Panc1 (cell line): ENCODE results near the gene FAAP20. TPM values are rescaled to one million over a fixed set of nuclear protein-coding genes. Genes with fewer than 3 reads are reported as not detected.

Experiments
- ATAC-seq: fragments of 200-7000 bp; cut with Tn5 transposase; 2 replicates; pipeline ENCODE4 v1.9.1; 2020; ENCODE audit warnings: mild to moderate bottlenecking, moderate library complexity
- BruUV-seq: library from RNA; stranded (reverse); fragments of 400-500 nt; replicated peaks from 2 replicates; lab custom pipeline; 2021; lab: Mats Ljungman, UMichigan
- CTCF ChIA-PET: fragments of 300-600 bp; sonication (Branson Sonifier 250); formaldehyde crosslinking; loops from one replicate; lab custom pipeline; 2022; ENCODE audit warnings: antibody characterized with exemption; lab: Charles Lee
- POLR2A ChIA-PET: fragments of 300-600 bp; sonication (Branson Sonifier 250); formaldehyde crosslinking; loops from one replicate; lab custom pipeline; 2022; ENCODE audit warnings: antibody characterized with exemption; lab: Charles Lee
- DNase-seq: peaks from one replicate; pipeline ENCODE4 v3.0.0-alpha.2; 2010; ENCODE audit warnings: low read depth, low spot score
- H3K27ac ChIP-seq: 2 replicates; pipeline ENCODE4 v1.5.1; 2011; ENCODE audit warnings: mild to moderate bottlenecking, low read length, inconsistent platforms
- H3K27me3 ChIP-seq: fragments of 200-500 bp; sonication (Bioruptor generic); 2 replicates; pipeline ENCODE4 v1.6.0; 2014; ENCODE audit warnings: low read length, inconsistent platforms; ENCODE audit not compliant: control insufficient read depth, insufficient read depth
- H3K36me3 ChIP-seq: fragments of 200-500 bp; sonication (Bioruptor generic); 2 replicates; pipeline ENCODE4 v1.5.1; 2014; ENCODE audit warnings: inconsistent platforms, mild to moderate bottlenecking, low read length, moderate library complexity; ENCODE audit not compliant: control insufficient read depth, insufficient read depth
- H3K4me1 ChIP-seq: 2 replicates; pipeline ENCODE4 v1.5.1; 2011; ENCODE audit warnings: inconsistent platforms, mild to moderate bottlenecking, low read length, moderate library complexity; ENCODE audit not compliant: control insufficient read depth, insufficient read depth
- H3K4me3 ChIP-seq, 2 experiments: 2 replicates each; pipeline ENCODE4 v1.5.1; 2011 to 2012; ENCODE audit warnings: low read depth in 2 of 2, low read length in 2 of 2, mild to moderate bottlenecking in 2 of 2, inconsistent platforms in 1 of 2, moderate library complexity in 1 of 2
- H3K9me3 ChIP-seq: fragments of 200-500 bp; sonication (Bioruptor generic); 2 replicates; pipeline ENCODE4 v1.5.1; 2014; ENCODE audit warnings: low read depth, mild to moderate bottlenecking, inconsistent platforms, low read length, moderate library complexity; ENCODE audit not compliant: control insufficient read depth, insufficient read depth
- CTCF ChIP-seq: fragments of 450-650 bp; IDR thresholded peaks from 2 replicates; pipeline ENCODE4 v1.5.1; 2017; ENCODE audit warnings: mild to moderate bottlenecking
- POLR2AphosphoS5 ChIP-seq: IDR thresholded peaks from 2 replicates; pipeline ENCODE4 v1.6.1; 2012; ENCODE audit warnings: mild to moderate bottlenecking, low read depth, low read length, moderate library complexity
- REST ChIP-seq, 2 experiments: IDR thresholded peaks; 2 replicates each; pipeline ENCODE4 v1.6.1; 2011 to 2012; ENCODE audit warnings: low read depth in 2 of 2, control low read depth in 1 of 2, low read length in 1 of 2, mild to moderate bottlenecking in 1 of 2, moderate library complexity in 1 of 2; ENCODE audit not compliant: insufficient read depth in 1 of 2
- SIN3A ChIP-seq: IDR thresholded peaks from 2 replicates; pipeline ENCODE4 v1.6.1; 2012; ENCODE audit warnings: low read depth, mild to moderate bottlenecking, low read length, moderate library complexity, borderline replicate concordance; ENCODE audit not compliant: insufficient read depth
- TCF7L2 ChIP-seq: IDR thresholded peaks from 2 replicates; pipeline ENCODE4 v1.6.1; 2011; ENCODE audit warnings: mild to moderate bottlenecking, low read depth, low read length, inconsistent platforms
- in situ Hi-C: cut with HindIII; loops from 2 replicates; pipeline ENCODE4 v1.10.0; 2016; ENCODE audit warnings: low sequenced_read_pairs, low pct_unique_long_range_greater_than_20kb
- intact Hi-C: fragments of 100-400 bp; cut with micrococcal nuclease; formaldehyde crosslinking; loops from one replicate; pipeline ENCODE4 v1.10.0; 2022; ENCODE audit not compliant: unreplicated experiment
- total RNA-seq: library from RNA; stranded (reverse); gene quantifications from one replicate; pipeline ENCODE4 v1.2.1, GENCODE V29; 2021; ENCODE audit not compliant: unreplicated experiment

The FAAP20 gene
- total RNA-seq, 1 experiment from 2014 or later, result 177 TPM

- no TSS peak for BruUV-seq
- POLR2A ChIA-PET, result interaction anchor here (0.6 kb wide), 1 partner anchor 32 kb away, joined by 3 read pairs; no protein-coding TSS in a partner anchor
- no peak for TF ChIP-seq TCF7L2
- no peak for TF ChIP-seq POLR2AphosphoS5
- no peak for TF ChIP-seq SIN3A
- TF ChIP-seq CTCF, result no peak
- TF ChIP-seq REST (IDR thresholded peaks at IDR 0.05; ENCODE audit: insufficient read depth in 1 of 2, low read depth in 2 of 2, low read length in 1 of 2), result no peak
- Histone ChIP-seq H3K27ac (no peak overlapping the region), H3K27me3 (no peaks in the 10 kb centered on the region), H3K4me3 (no peak overlapping the region), H3K36me3 (no peaks in the 10 kb centered on the region), H3K4me1 (no peaks in the 10 kb centered on the region), H3K9me3 (no peaks in the 10 kb centered on the region)
- intact Hi-C loops, result no loop called here
- in situ Hi-C loops, result no loop called here
- ATAC-seq (no peak), DNase-seq (no peak)
- CTCF ChIA-PET, result no interaction called here
These were observed 22.6 kb downstream of the FAAP20 start for GRCh38 chr1:2172012-2172411.

GRCh38 chr1:2170211-2170610, 24.4 kb downstream of the FAAP20 start:
- Histone ChIP-seq H3K27me3 (no peaks in the 10 kb centered on the region), H3K36me3 (no peaks in the 10 kb centered on the region), H3K4me1 (no peaks in the 10 kb centered on the region), H3K4me3 (no peak overlapping the region), H3K27ac (no peak overlapping the region), H3K9me3 (no peaks in the 10 kb centered on the region)
- ATAC-seq (no peak), DNase-seq (no peak)
- intact Hi-C loops, result no loop called here
- TF ChIP-seq TCF7L2 (no peak), SIN3A (no peak), POLR2AphosphoS5 (no peak), CTCF (no peak), REST (IDR thresholded peaks at IDR 0.05; ENCODE audit: insufficient read depth in 1 of 2, low read depth in 2 of 2, low read length in 1 of 2) (no peak)
- BruUV-seq, result no TSS peak
- POLR2A ChIA-PET, result no interaction called here
- in situ Hi-C loops, result no loop called here
- CTCF ChIA-PET, result no interaction called here
